ENCODE data around the gene KCNIP1. TPM values are rescaled to one million over a fixed set of nuclear protein-coding genes. Genes with fewer than 3 reads are reported as not detected.

The KCNIP1 gene
- total RNA-seq, 4 donors from 2014 or later = not detected

DNA sequence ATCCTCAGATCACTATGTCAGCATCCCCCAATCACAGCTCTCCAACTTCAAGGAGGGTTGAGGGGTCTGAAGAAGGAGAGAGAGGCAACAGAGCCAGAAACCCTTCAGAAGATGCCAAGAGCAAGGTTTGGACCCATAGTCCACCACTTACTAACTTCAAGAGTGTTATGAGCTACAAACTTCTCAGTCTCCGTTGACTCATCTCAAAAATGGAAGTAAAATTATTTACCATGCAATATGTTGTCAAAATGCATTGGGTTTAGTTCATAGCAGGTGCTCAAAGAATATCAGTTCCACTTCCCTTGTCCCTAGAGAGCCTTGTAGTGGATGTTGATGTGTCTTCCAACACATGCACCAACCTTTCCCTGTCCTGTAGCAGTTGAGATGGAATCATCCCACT lies 116.0 kb downstream of the KCNIP1 start:
- DNase-seq (ENCODE audit: low spot score in 2 of 2) = no peak
- intact Hi-C loops (cut with DNase I; ENCODE audit: low total_unique reads) = no loop called here
- no peak overlapping the region for H3K4me3 ChIP-seq (ENCODE audit: low read depth, poor library complexity, severe bottlenecking)
- whole genome bisulfite sequencing, 2 donors = 93% methylated on average over 1 of the region's 1 CpG
- TF ChIP-seq POLR2A (IDR thresholded peaks at IDR 0.05) = no peak
- TF ChIP-seq, protein P1, sequence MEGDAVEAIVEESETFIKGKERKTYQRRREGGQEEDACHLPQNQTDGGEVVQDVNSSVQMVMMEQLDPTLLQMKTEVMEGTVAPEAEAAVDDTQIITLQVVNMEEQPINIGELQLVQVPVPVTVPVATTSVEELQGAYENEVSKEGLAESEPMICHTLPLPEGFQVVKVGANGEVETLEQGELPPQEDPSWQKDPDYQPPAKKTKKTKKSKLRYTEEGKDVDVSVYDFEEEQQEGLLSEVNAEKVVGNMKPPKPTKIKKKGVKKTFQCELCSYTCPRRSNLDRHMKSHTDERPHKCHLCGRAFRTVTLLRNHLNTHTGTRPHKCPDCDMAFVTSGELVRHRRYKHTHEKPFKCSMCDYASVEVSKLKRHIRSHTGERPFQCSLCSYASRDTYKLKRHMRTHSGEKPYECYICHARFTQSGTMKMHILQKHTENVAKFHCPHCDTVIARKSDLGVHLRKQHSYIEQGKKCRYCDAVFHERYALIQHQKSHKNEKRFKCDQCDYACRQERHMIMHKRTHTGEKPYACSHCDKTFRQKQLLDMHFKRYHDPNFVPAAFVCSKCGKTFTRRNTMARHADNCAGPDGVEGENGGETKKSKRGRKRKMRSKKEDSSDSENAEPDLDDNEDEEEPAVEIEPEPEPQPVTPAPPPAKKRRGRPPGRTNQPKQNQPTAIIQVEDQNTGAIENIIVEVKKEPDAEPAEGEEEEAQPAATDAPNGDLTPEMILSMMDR (IDR thresholded peaks at IDR 0.05) = no peak

DNA sequence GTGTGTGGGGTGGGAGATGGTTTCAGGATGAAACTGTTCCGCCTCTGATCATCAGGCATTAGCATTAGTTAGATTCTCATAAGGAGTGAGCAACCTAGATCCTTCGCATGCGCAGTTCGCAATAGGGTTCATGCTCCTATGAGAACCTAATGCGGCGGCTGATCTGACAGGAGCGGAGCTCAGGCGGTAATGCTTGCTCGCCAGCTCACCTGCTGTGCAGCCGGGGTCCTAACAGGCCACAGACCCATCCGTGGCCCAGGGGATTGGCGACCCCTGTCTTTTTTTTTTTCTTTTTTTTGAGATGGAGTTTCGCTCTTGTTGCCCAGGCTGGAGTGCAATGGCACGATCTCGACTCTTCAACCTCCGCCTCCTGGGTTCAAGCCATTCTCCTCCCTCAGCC lies 119.1 kb downstream of the KCNIP1 start:
- no peak overlapping the region for H3K4me3 ChIP-seq (ENCODE audit: low read depth, poor library complexity, severe bottlenecking)
- intact Hi-C loops (cut with DNase I; ENCODE audit: low total_unique reads) = no loop called here
- TF ChIP-seq, protein P1 (IDR thresholded peaks at IDR 0.05) = no peak
- no peak for TF ChIP-seq POLR2A (IDR thresholded peaks at IDR 0.05)
- WGBS, 2 donors = 87 to 92% methylated on average over 16 of the region's 16 CpGs
- DNase-seq (ENCODE audit: low spot score in 2 of 2) = no peak

DNA sequence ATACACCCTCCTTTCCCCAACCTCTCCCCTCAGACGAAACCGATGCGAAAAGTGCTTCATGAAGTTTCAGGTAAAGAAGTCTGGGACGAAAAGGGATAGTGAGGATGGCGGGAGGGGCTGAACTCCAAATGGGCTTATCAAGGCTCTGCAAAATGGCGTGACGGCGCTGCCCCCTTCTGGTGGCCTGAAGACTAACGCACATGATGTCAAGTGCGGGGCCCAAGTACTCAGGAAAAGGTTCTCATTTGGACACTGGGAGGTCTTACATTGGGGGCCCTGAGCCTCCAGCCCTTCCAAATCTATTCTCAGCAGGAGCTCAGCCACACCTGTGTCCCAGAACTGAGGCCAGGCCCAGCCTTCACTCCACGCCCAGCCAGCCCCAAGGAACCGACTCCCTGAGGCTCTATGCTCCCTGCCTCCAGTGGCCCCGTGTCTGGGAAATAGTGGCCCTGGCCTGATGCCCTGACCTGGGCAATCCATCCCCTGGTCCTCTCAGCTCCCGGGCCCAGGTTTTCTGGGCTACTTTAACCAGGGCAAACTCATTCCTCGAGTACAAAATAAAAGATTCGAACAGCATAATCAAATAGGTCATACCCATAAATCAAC lies 119.9 kb downstream of the KCNIP1 start:
- intact Hi-C loops (cut with DNase I; ENCODE audit: low total_unique reads) = no loop called here
- no peak for DNase-seq (ENCODE audit: low spot score in 2 of 2)

DNA sequence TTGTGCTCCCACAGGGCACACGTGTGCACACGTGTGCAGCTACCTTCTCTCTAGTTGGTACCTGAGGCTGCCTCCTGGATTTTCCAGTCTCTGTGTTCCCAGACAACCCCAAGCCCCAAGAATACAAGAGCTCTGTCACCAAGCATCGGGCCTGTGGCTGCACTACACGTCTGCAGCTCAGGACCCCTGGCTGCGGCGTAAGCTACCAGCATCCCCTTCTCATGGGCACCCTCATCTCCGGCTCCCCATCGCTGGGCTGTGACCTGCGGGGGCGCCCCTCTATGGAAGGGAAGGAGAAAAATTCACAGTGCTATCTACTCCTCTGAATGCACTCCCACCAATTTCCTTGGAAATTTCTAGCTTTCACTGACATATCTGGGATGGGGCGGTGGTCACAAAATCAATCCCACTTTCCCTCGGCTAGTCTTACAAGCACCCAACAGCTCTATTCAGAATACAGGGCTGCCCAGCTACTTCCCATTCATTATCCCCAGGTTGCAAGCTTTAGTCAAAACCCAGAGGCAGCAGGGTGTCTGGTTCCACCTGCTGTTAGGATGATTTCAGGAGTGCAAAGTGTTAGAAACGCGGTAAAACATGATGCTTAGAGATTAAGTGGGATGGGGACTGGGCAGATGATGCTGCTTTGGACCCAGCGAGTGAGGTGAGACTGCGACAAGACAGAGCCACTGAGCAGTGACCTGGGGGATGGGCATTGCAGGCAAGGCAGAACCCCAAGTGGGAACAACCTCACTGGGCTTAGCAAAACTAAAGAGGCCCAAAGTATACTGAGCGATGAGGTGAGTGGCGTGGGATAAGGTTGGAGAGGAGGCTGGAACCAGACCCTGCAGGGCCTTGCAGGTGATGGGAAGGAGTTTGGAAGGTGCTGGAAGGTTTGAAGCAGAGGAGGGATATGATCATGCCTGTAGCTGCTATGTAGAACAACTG lies 121.7 kb downstream of the KCNIP1 start:
- 72 to 83% methylated on average over 18 of the region's 18 CpGs for WGBS, 2 donors
- peak in 1 of 2 donors; percentile 68 for DNase-seq (ENCODE audit: low spot score in 2 of 2)
- TF ChIP-seq, protein P1 (IDR thresholded peaks at IDR 0.05) = no peak
- TF ChIP-seq POLR2A (IDR thresholded peaks at IDR 0.05) = no peak
- H3K4me3 ChIP-seq (ENCODE audit: low read depth, poor library complexity, severe bottlenecking) = no peak overlapping the region
- intact Hi-C loops (cut with DNase I; ENCODE audit: low total_unique reads) = no loop called here

More for the DNA sequence above, 119.9 kb downstream of the KCNIP1 start:
- H3K4me3 ChIP-seq (ENCODE audit: low read depth, poor library complexity, severe bottlenecking) = no peak overlapping the region
- TF ChIP-seq, protein P1 (IDR thresholded peaks at IDR 0.05) = no peak
- no peak for TF ChIP-seq POLR2A (IDR thresholded peaks at IDR 0.05)
- 42 to 55% methylated on average over 16 of the region's 16 CpGs for WGBS, 2 donors

DNA sequence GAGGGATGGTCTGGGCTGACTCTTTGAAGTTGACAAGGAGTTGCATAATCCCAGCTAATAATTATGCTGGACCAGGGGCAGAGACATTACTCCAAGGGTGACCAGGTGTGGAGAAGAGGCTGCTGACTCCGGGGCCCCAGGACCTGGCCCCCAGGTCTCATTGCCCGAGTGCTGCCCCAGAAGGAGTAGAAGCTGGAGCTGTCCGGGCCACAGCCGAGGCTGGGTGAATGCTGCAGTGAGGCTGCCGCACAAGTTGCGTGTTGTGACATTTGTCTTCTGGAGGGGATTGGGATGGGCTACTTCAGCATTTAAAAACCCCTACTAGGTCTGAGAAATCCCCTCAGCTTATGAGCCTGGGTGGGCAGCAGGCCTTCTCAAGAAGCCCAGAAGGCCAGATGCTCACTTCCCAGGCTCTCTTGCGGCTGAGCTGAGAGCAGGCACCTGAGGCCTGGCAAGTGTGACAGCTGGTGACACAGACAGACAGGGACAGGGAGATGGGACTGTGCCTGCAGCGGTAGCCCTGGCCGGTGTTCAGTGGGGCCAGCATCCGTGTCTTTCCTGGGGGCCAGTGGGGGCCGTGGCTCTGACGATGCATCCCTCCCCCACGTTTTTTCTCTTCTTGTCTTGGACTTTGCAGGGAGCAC lies 122.8 kb downstream of the KCNIP1 start:
- H3K4me3 ChIP-seq (ENCODE audit: low read depth, poor library complexity, severe bottlenecking) = no peak overlapping the region
- intact Hi-C loops (cut with DNase I; ENCODE audit: low total_unique reads) = no loop called here
- TF ChIP-seq, protein P1 (IDR thresholded peaks at IDR 0.05) = no peak
- TF ChIP-seq POLR2A (IDR thresholded peaks at IDR 0.05) = no peak
- WGBS, 2 donors = 81 to 90% methylated on average over 12 to 13 of the region's 13 CpGs
- peak in 1 of 2 donors; percentile 79 for DNase-seq (ENCODE audit: low spot score in 2 of 2)
